ENCODE results near the gene CD300H.

Gene CD300H

GRCh38 chr17:74567397-74567796, at the start of gene CD300H:
TSS of gene CD300H (minus strand) at chr17:74567509.
- DNase-seq (ENCODE audit: low read depth): no peak

GRCh38 chr17:74616696-74617095, 49.4 kb upstream of the CD300H start:
- no peak for DNase-seq (ENCODE audit: low read depth)

GRCh38 chr17:74612046-74612445, 44.7 kb upstream of the CD300H start:
- no peak for DNase-seq (ENCODE audit: low read depth)

- DNase-seq (ENCODE audit: low read depth): no peak
Observed at GRCh38 chr17:74610108-74610507, 42.8 kb upstream of the CD300H start.

GRCh38 chr17:74608511-74608910, 41.2 kb upstream of the CD300H start:
- no peak for DNase-seq (ENCODE audit: low read depth)

- no peak for DNase-seq (ENCODE audit: low read depth)
Observed at GRCh38 chr17:74607221-74607620, 39.9 kb upstream of the CD300H start.

- no peak for DNase-seq (ENCODE audit: low read depth)
Observed at GRCh38 chr17:74606050-74606449, 38.7 kb upstream of the CD300H start.

- no peak for DNase-seq (ENCODE audit: low read depth)
Observed at GRCh38 chr17:74605361-74605760, 38.1 kb upstream of the CD300H start.

- no peak for DNase-seq (ENCODE audit: low read depth)
Observed at GRCh38 chr17:74604761-74605160, 37.5 kb upstream of the CD300H start.

GRCh38 chr17:74604200-74604599, 36.9 kb upstream of the CD300H start:
- no peak for DNase-seq (ENCODE audit: low read depth)

GRCh38 chr17:74603746-74604145, 36.4 kb upstream of the CD300H start:
- no peak for DNase-seq (ENCODE audit: low read depth)

GRCh38 chr17:74603037-74603635, 35.8 kb upstream of the CD300H start:
- DNase-seq (ENCODE audit: low read depth): no peak

- DNase-seq (ENCODE audit: low read depth): no peak
Observed at GRCh38 chr17:74601944-74602572, 34.7 kb upstream of the CD300H start.

GRCh38 chr17:74599448-74599939, 32.2 kb upstream of the CD300H start:
- DNase-seq (ENCODE audit: low read depth): no peak

- DNase-seq (ENCODE audit: low read depth): no peak
Observed at GRCh38 chr17:74599023-74599399, 31.7 kb upstream of the CD300H start.

GRCh38 chr17:74598346-74599022, 31.2 kb upstream of the CD300H start:
- no peak for DNase-seq (ENCODE audit: low read depth)

- DNase-seq (ENCODE audit: low read depth): no peak
Observed at GRCh38 chr17:74597069-74597790, 29.9 kb upstream of the CD300H start.

GRCh38 chr17:74595037-74595750, 27.9 kb upstream of the CD300H start:
- DNase-seq (ENCODE audit: low read depth): no peak

GRCh38 chr17:74592087-74592990, 25.0 kb upstream of the CD300H start, which contains the start of gene CD300LD:
TSS of gene CD300LD (minus strand) at chr17:74592283. CDS start at chr17:74592202, 81 bp downstream.
- no peak for DNase-seq (ENCODE audit: low read depth)

GRCh38 chr17:74591503-74591902, 24.2 kb upstream of the CD300H start:
- no peak for DNase-seq (ENCODE audit: low read depth)

- DNase-seq (ENCODE audit: low read depth): no peak
Observed at GRCh38 chr17:74585711-74586110, 18.4 kb upstream of the CD300H start.
